SU-DHL-6 (cell line): Measurements from ENCODE around the gene SPNS3.

Source experiments
- CTCF ChIP-seq: fragments of 200-600 bp; sonication (generic); IDR thresholded peaks from one replicate; pipeline ENCODE4 v1.5.1; 2017; ENCODE audit warnings: antibody characterized with exemption, mild to moderate bottlenecking, low read length, moderate library complexity; ENCODE audit not compliant: insufficient read depth, poor library complexity, severe bottlenecking
- EZH2phosphoT487 ChIP-seq: fragments of 200-600 bp; sonication (generic), shearing (Covaris generic); conservative IDR thresholded peaks from 2 replicates; pipeline ENCODE4 v1.6.1; 2018; ENCODE audit warnings: mild to moderate bottlenecking, antibody characterized with exemption, low read length, moderate library complexity, mixed read lengths

GRCh38 chr17:4465786-4466185, 32.0 kb downstream of the SPNS3 start:
- TF ChIP-seq CTCF (no peak), EZH2phosphoT487 (no peak)
